GM19035 (cell line): ENCODE results near the gene TMEM119.
"Not testable (repeated sequence)": the region's sequence is repeated elsewhere in the genome, so short reads cannot be mapped to it uniquely, and the experiment has no call there.

ENCODE experiments used
- ATAC-seq: cut with Tn5 transposase; IDR thresholded peaks from one replicate; pipeline ENCODE4 v1.9.1; 2021; ENCODE audit not compliant: unreplicated experiment

Gene TMEM119

GRCh38 chr12:108602976-108603704 is 5.3 kb upstream of the TMEM119 start:
- ATAC-seq = no peak

DNA sequence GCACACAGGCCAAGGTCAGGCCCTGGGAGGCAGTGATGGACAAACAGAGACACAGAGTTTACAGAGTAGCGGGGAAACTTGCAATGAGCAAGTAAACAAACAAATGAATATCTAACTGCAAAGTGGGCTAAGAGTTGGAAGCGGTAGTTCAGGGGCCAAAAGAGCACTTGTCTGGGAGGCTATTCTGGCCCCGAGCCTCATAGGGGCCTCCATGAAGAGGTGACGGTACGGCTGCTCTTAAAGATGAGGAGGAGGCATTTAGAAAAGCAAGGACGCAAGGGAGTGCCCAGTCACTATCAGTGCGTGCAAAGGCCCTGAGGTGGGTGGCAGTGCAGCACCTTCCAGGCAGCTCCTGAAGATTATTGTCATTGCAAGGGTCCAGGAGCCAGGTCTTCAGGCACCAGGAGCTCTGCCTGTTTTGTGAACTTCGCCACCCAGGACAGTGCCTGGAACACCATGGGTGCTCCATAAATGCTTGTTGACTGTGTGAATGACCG is 4.4 kb upstream of the TMEM119 start:
- no peak for ATAC-seq

DNA sequence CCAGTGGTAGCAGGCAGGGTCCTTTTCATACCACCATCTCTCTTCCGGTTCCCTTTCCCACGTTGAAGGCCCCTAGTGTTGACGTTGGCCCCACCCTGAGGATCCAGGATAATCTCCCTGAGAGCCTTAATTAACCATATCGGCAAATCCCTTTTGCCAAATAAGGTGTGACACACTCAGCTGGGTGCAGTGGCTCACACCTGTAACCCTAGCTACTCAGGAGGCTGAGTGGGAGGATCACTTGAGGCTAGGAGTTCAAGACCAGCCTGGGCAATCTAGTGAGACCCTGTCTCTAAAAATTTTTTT is 2.8 kb upstream of the TMEM119 start:
- ATAC-seq = no peak

DNA sequence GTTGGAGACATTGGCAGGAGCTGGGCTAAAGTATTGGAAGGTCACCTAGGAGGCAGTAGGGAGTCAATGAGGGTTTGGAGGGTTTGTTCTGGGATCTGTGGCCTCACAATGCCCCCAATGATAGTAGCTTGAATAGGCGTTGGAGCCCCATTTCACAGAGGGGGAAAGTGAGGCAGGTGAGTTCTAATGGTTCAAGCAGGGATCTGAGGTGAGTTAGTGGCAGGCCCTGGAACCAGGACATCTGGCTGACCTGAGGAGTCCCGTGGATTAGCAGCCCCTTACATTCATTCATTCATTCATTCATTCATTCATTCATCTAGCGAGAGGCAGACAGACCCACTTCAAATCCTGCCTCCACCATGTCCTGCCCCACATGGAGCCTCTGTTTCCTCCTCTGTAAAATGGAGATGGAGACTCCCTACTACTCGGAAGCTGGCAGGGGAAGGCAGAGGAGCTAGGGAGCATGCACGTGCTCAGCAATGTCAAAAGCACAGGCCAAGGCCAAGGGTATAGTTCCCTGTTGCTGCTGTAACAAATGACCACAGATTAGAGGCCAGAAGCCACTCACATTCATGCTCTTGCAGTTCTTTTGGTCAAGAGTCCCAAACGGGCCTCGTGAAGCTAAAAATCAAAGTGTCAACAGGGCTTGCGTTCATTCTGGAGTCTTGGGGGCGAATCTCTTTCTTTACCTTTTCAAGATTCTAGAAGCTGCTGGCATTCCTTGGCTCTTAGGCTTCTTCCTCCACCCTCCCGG is 2.2 kb upstream of the TMEM119 start:
- no peak for ATAC-seq

- ATAC-seq = no peak
These were observed 1.7 kb upstream of the TMEM119 start for GRCh38 chr12:108599541-108599940.

GRCh38 chr12:108598553-108599250 is 818 bp upstream of the TMEM119 start:
- ATAC-seq = no peak

DNA sequence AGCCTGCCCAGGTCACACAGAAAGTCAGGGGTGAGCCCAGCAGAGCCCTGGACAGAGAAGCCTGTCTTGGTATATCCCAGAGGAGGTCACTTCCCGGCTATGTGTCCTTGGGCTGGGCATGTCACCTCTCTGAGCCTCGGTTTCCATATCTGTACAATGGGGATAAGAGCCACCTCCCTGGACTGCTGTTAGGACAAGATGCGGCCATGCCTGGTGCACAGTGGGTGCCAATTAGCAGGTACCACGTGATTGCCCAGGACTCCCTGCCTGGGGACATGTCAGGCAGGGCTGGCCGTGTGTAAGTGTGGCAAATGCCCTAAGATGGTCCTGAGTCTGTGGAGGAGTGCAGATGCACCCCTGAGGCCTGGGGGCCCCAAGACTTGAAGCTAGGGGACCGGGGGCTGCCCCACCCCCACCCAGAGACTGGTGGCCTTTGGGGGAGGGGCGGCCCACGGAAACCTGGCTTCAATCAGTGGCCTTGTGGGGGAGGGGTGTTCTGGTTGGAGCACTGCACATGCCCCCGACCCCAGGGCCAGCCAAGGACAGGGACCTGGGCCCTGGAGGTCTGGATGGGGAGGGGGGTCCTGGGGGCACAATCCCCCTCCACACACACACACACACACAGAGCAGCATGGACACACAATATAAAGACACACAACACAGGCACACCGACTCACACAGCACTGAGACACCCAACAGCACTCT is 878 bp downstream of the TMEM119 start:
- no peak for ATAC-seq

DNA sequence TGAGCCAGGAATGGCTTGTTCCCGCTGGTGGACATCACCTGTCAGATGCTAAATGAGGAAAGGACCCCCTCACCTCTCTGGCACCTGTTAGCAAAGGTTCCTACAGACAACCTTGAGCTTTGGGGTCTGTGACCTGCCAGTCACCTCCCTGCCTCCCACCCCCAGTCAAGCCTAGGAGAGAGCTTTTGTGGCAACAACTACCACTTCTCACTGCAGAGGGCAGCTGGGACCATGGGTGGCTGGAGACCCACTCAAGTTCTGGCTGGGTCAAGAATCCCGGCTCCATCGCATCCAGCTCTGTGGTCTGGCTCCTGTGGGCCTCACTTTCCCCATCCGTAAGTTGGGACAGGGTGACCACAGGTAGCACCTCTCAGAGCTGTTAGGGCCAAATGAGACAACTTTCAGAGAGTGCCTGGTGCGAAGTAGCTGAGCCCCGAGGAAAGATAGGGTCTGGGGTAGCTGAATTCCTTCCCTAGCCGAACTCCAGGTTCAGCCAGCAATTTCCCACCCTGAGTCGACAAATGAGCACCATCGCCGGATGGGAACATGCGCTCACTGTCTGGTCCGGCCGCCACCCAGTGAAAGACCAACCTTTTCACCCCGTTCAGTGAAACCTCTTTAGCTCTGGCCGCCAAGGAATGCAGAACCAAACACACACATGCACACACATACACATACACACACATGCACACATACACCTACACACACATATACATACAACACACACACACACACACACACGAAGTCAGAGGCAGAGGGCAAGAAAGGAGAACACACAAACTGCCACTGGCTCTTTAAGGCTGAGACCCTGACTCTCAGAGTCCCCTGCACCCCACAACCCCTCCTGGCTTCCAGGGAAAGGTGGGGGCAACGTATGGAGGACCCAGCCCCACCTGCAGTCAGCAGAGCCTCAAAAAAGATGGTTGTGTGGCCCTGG is 1.9 kb downstream of the TMEM119 start:
- no peak for ATAC-seq

- ATAC-seq = no peak
These were observed 2.7 kb downstream of the TMEM119 start for GRCh38 chr12:108594960-108595710.

GRCh38 chr12:108594323-108594903 is 3.5 kb downstream of the TMEM119 start:
- ATAC-seq = no peak

- no peak for ATAC-seq
These were observed 5.6 kb downstream of the TMEM119 start for GRCh38 chr12:108592033-108592909.

DNA sequence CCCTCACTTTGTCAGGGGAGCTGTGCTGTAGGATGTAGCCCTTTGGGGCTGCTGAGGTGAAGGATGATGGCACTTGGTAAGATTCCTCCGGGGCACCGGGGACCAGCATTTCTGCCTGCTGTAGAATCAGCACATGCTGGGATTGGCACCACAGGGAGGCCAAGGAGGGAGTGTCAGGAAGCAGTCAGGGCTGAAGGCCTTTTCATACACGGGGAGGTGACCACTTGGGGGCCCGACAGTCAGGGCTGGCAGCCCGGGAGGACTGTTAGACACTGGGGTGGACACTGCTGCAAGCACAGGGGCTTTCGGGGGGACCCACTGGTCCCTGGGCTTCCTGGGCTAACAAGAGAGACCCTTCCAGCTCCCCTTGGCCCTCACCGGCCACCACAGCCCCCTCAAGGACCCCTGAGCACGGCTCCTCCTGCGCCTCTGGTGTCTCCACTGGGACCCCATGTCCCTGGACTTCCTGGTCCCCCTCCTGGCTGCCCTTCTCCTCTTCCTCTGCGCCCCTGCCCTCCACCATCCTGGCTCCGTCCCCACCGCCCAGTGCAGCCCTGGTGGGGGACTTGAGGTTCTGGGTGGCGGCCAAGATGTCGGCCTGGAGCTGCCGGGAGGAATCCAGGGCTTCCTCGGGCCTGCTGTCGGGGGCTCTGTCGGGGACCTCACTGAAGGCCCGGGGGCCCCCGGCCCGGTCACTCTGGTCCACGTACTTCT is 6.5 kb downstream of the TMEM119 start:
- ATAC-seq = no peak

DNA sequence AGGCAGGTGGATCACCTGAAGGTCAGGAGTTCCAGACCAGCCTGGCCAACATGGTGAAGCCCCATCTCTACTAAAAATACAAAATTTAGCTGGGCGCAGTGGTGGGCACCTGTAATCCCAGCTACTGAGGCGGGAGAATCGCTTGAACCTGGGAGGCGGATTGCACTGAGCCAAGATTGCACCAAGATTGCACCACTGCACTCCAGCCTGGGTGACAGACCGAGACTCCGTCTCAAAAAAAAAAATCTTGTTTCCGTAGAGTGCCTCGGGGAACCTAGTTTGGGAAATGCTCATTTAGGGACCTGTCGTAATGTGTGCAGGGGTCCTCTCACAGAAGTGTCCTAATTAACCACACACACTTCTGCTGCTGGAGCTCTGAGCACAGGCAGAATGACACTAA is 7.4 kb downstream of the TMEM119 start:
- ATAC-seq = not testable (repeated sequence)

DNA sequence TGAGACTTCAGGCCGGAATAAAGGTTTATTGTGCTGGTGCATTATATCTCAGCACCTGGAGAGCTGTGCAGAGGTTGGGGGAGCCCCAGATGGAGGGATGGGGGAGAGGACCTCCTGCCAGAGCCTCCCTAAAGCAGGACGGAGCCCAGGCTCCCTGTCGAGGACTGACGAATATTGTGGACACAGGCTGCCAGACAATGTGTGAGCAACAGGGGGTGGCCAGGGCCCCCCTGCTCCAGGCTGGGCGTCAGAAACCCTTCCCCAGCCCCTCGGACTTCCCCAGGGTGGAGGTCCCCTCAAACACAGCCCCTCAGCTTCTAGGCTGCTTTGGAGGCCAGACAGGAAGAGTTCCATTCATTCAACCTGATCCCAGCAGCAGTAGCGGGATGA is 8.0 kb downstream of the TMEM119 start:
- ATAC-seq = no peak

- no peak for ATAC-seq
These were observed 8.7 kb downstream of the TMEM119 start for GRCh38 chr12:108589028-108589839.

DNA sequence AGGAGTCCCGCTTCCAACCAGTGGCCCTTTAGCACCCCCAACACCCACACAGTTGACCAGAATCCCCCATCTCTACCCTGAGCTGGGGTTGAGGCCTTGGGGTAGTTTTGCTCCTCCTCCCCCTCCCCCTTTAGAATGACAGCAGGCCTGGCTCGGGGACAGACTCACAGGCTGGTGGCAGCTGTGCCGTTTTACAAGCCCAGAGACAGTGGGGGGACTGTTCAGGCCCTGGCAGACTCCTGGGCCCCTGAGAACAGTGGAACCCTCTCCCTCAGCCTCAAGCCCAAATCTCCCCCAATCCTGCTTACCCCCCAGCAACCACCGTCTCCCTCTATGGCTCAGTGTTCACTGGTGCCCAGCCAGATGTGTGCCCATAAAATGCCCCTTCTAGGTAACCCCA is 10.1 kb downstream of the TMEM119 start:
- no peak for ATAC-seq

- no peak for ATAC-seq
These were observed 11.6 kb downstream of the TMEM119 start for GRCh38 chr12:108586306-108586705.
